NCI-H345 treated with DMSO at 0.1 percent for 48 hours (cell line): ENCODE results near the gene NDUFA13.

Experiments
- DNase-seq: peaks from one replicate; lab custom pipeline; 2025; ENCODE audit not compliant: unreplicated experiment; lab: John Stamatoyannopoulos, UW

The NDUFA13 gene

DNA sequence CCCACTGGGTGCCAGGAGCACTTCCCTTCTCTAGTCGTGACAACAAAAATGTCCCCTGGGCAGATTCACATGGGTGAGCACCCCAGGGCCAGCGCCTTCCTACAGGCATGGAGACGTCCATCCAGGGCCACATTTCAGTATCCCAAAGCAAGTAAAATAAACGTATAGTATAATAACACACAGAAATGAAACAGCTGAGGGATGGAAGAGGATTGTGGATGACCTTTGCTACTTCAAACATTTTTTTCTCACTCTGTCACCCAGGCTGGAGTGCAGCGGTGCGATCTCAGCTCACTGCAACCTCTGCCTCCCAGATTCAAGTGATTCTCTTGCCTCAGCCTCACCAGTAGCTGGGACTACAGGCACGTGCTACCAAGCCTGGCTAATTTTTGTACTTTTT, 50.3 kb downstream of the NDUFA13 start:
- no peak for DNase-seq

GRCh38 chr19:19567391-19567790, 51.4 kb downstream of the NDUFA13 start:
- DNase-seq, result no peak

GRCh38 chr19:19568802-19569756, 53.1 kb downstream of the NDUFA13 start:
- DNase-seq, result no peak

GRCh38 chr19:19570571-19570970, 54.5 kb downstream of the NDUFA13 start:
- no peak for DNase-seq

DNA sequence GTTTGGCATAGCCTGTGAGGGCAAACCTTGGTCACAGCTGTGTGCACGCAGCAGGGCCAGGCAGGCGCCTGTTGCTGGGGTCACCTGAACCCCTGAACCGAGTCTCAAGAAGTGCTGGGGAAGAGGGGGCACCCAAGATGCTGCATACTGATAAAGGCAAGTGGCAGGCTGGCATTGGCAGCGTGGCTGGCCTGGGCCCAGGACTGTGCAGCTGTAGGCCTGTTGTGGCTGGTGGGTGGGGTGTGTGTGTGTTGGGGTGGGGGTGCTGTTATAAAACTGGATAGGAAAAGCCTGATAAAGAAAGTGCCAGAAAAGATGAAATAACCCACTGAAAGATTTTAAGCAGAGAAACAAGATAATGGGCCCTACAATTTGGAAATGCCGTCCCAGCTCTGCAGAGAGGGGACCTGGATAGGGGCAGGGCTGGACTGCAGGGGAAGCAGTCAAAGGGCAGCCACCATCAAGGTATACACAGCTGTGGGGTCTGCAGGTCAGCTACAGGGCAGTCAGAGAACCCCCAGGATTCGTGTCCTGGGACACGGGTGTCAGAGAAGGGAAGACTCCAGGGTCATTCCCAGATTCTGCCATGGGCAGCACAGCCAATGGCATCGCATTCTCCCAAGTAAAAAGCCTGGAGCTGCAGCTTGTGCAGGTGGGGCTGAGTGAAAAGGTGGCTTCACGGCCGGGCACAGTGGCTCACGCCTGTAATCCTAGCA, 55.2 kb downstream of the NDUFA13 start:
- no peak for DNase-seq

DNA sequence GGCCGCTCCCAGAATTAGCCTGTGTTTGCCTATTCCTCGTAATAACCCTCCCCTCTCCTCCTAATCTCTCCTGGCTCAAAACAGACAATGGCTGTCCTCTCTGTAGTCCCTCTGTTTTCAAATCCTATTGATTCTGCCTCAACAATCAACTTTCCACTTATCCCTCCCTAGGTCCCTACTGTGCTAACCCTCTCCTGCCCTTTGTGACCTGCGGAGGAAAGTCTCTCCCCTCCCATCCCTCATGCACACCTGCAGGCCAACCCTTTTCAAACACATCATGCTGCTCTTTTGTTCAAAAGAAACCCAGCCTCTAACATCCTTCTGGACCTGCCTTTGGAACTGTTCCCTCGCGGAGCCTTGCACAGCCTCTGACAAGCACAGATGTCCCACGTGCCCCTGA, 59.4 kb downstream of the NDUFA13 start:
- DNase-seq, result peak; percentile 35
